Thymus (tissue), 11 donors: ENCODE data around the gene AJAP1. TPM values are rescaled to one million over a fixed set of nuclear protein-coding genes. Genes with fewer than 3 reads are reported as not detected.
"Not testable (repeated sequence)": the region's sequence is repeated elsewhere in the genome, so short reads cannot be mapped to it uniquely, and the experiment has no call there.

Experiments
- DNase-seq, 9 donors: peaks; one replicate each; pipeline ENCODE4 v3.0.0-alpha.2; 2013; ENCODE audit warnings: low spot score in 9 of 9, low read depth in 6 of 9, missing footprints in 1 of 9
- H3K27ac ChIP-seq, 2 donors: one replicate each; pipeline ENCODE4 v1.5.1; 2013; ENCODE audit warnings: control low read depth in 1 of 2, low read depth in 1 of 2, low read length in 1 of 2, mild to moderate bottlenecking in 1 of 2, moderate library complexity in 1 of 2
- H3K27me3 ChIP-seq, 2 donors: one replicate each; pipeline ENCODE4 v1.5.1; 2013; ENCODE audit warnings: low read length in 1 of 2; ENCODE audit not compliant: control insufficient read depth in 2 of 2, insufficient read depth in 1 of 2
- H3K36me3 ChIP-seq, 2 donors: one replicate each; pipeline ENCODE4 v1.5.1; 2013; ENCODE audit warnings: low read length in 1 of 2, mild to moderate bottlenecking in 1 of 2, moderate library complexity in 1 of 2; ENCODE audit not compliant: control insufficient read depth in 2 of 2, insufficient read depth in 2 of 2
- H3K4me1 ChIP-seq, 2 donors: one replicate each; pipeline ENCODE4 v1.5.1; 2013; ENCODE audit warnings: low read length in 2 of 2; ENCODE audit not compliant: control insufficient read depth in 2 of 2, insufficient read depth in 2 of 2
- H3K4me3 ChIP-seq, 2 donors: one replicate each; pipeline ENCODE4 v1.5.1; 2013; ENCODE audit warnings: low read length in 2 of 2, control low read depth in 1 of 2, mild to moderate bottlenecking in 1 of 2
- H3K9me3 ChIP-seq, 2 donors: one replicate each; pipeline ENCODE4 v1.5.1; 2013; ENCODE audit warnings: low read length in 1 of 2, mild to moderate bottlenecking in 1 of 2; ENCODE audit not compliant: control insufficient read depth in 2 of 2, insufficient read depth in 1 of 2
- WGBS: extraction: QIAGEN DNeasy Blood & Tissue Kit; methylation state at CpG from one replicate; pipeline ENCODE4 v1.1.7; 2013; 5-methylcytosine and 5-hydroxymethylcytosine counted together
- polyA plus RNA-seq: library from polyadenylated mRNA; stranded (reverse); fragments of 200-250 nt; gene quantifications from one replicate; pipeline ENCODE4 v1.2.3, GENCODE V29; 2013
- total RNA-seq: library from RNA; stranded (reverse); fragments of 120-200 nt; gene quantifications from one replicate; pipeline ENCODE4 v1.2.4, GENCODE V29; 2013
- donor health status: healthy.

AJAP1 gene
- total and polyA plus RNA-seq, 2 donors = 0.09 to 0.16 TPM

- H3K27me3 ChIP-seq = peaks cover 24 to 37% of the 10 kb centered on the region in 2 donors
- H3K4me1 ChIP-seq = no peaks in the 10 kb centered on the region
- H3K9me3 ChIP-seq = peaks cover 0 to 4% of the 10 kb centered on the region in 2 donors
- no peaks in the 10 kb centered on the region for H3K36me3 ChIP-seq
- no peak overlapping the region for H3K4me3 ChIP-seq
- WGBS = 78% methylated on average over 4 of the region's 4 CpGs
- no peak for DNase-seq
- H3K27ac ChIP-seq = no peak overlapping the region
Observed at GRCh38 chr1:4660917-4661594, 6.6 kb downstream of the AJAP1 start.

GRCh38 chr1:4661595-4661917 is 7.1 kb downstream of the AJAP1 start:
- H3K27me3 ChIP-seq = peaks cover 19 to 32% of the 10 kb centered on the region in 2 donors
- H3K27ac ChIP-seq = no peak overlapping the region
- no peak overlapping the region for H3K4me3 ChIP-seq
- no peak for DNase-seq
- H3K4me1 ChIP-seq = no peaks in the 10 kb centered on the region
- H3K9me3 ChIP-seq = no peaks in the 10 kb centered on the region
- H3K36me3 ChIP-seq = no peaks in the 10 kb centered on the region
- 87% methylated on average over 2 of the region's 2 CpGs for WGBS

GRCh38 chr1:4662168-4662567 is 7.8 kb downstream of the AJAP1 start:
- Histone ChIP-seq H3K9me3 (no peaks in the 10 kb centered on the region), H3K36me3 (no peaks in the 10 kb centered on the region), H3K4me3 (no peak overlapping the region), H3K27me3 (peaks cover 14 to 26% of the 10 kb centered on the region in 2 donors), H3K27ac (no peak overlapping the region), H3K4me1 (no peaks in the 10 kb centered on the region)
- no peak for DNase-seq
- WGBS = 88% methylated on average over 13 of the region's 13 CpGs

DNA sequence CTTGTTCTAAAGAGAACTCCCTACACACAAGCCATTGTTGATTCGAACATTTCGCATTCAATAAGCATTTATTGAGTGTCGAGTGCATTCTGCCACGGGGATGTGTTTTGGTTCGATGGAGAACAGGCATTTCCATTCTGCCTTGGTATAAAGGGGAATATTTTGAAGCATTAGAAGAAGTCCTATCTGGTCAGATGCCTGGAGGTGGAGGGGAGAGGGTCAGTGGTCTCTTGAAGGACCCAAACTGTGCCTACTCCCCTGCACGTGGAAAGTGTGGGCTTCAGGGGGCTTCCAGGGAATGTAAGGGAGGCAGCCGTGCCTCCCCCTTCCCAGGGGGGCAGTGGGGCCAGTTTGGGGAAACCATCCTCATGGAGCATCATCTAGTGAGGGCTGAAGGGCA is 8.3 kb downstream of the AJAP1 start:
- H3K36me3 ChIP-seq = no peaks in the 10 kb centered on the region
- H3K27ac ChIP-seq = no peak overlapping the region
- DNase-seq = no peak
- H3K4me1 ChIP-seq = no peaks in the 10 kb centered on the region
- H3K4me3 ChIP-seq = no peak overlapping the region
- peaks cover 10 to 21% of the 10 kb centered on the region in 2 donors for H3K27me3 ChIP-seq
- H3K9me3 ChIP-seq = no peaks in the 10 kb centered on the region
- 89% methylated on average over 7 of the region's 7 CpGs for WGBS

- Histone ChIP-seq H3K4me1 (no peaks in the 10 kb centered on the region), H3K9me3 (no peaks in the 10 kb centered on the region), H3K27me3 (peaks cover 4 to 9% of the 10 kb centered on the region in 2 donors), H3K36me3 (no peaks in the 10 kb centered on the region), H3K4me3 (no peak overlapping the region), H3K27ac (no peak overlapping the region)
- DNase-seq = no peak
- WGBS = 81% methylated on average over 5 of the region's 5 CpGs
Observed at GRCh38 chr1:4664095-4664494, 9.7 kb downstream of the AJAP1 start.

DNA sequence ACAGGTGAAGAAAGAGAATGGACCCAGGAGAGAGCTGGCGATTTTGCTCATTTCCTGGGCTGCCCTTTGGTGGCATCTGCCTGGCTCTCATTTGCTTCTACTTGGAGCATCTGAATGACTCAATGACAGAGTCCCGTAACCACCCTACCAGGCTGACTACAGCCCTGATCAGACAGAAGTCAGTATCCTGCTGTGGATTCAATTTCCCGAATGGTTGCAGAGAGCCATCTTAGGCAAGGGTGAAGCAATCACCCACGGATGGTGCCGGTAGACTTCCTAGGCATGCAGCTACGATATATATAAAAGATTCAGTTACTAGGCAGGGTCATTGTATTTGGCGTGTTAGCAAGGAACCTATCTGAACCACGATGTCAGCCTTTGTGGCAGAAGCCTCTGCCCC is 10.2 kb downstream of the AJAP1 start:
- no peak for DNase-seq
- no peak overlapping the region for H3K27ac ChIP-seq
- H3K9me3 ChIP-seq = no peaks in the 10 kb centered on the region
- no peak overlapping the region for H3K4me3 ChIP-seq
- 81% methylated on average over 8 of the region's 8 CpGs for WGBS
- peaks cover 4% of the 10 kb centered on the region in 2 donors for H3K27me3 ChIP-seq
- H3K4me1 ChIP-seq = no peaks in the 10 kb centered on the region
- H3K36me3 ChIP-seq = no peaks in the 10 kb centered on the region

GRCh38 chr1:4665456-4665855 is 11.0 kb downstream of the AJAP1 start:
- no peak overlapping the region for H3K27ac ChIP-seq
- H3K9me3 ChIP-seq = no peaks in the 10 kb centered on the region
- H3K27me3 ChIP-seq = no peaks in the 10 kb centered on the region
- no peak for DNase-seq
- WGBS = 87% methylated on average over 9 of the region's 9 CpGs
- H3K36me3 ChIP-seq = no peaks in the 10 kb centered on the region
- no peaks in the 10 kb centered on the region for H3K4me1 ChIP-seq
- H3K4me3 ChIP-seq = no peak overlapping the region

- H3K4me1 ChIP-seq, DNase-seq, H3K4me3 ChIP-seq, H3K27me3 ChIP-seq, H3K27ac ChIP-seq, H3K36me3 ChIP-seq, H3K9me3 ChIP-seq: not testable (repeated sequence)
- WGBS = 91% methylated on average over 19 of the region's 19 CpGs
Observed at GRCh38 chr1:4666683-4667082, 12.3 kb downstream of the AJAP1 start.

DNA sequence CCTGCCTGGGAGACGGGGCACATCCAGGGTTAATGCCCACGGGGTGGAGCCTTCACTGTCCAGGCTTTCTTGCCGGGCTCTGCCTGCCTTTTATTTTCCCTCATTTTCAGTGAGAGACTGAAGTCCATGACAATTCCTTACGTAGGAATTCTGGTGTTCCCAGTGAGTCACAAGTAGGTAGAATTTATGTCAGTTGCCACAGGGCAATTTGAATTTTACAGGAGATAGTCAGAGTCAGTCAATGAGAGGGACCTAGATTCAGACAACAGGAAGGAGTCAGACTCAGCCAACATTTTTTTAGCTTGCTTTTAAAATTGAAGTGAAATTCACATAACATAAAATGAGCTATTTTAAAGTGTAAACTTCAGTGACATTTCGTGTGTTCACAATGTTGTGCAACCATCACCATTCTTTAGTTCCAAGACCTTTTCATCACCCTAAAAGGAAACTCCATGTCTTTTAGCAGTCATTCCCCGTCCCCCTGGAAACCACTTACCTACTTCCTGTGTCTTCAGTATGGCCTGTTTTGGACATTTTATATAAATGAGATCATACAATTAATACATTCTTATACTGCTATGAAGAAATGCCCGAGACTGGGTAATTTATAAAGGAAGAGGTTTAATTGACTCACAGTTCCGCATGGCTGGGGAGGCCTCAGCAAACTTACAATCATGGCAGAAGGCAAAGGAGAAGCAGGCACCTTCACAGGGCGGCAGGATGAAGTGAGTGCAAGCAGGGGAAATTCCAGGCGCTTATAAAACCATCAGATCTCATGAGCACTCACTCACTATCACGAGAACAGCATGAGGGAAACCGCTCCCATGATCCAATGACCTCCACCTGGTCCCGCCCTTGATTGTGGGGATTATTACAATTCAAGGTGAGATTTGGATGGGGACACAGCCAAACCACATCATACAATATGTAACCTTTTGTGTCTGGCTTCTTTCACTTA is 14.6 kb downstream of the AJAP1 start:
- Histone ChIP-seq H3K27ac (no peak overlapping the region), H3K4me1 (no peaks in the 10 kb centered on the region), H3K27me3 (no peaks in the 10 kb centered on the region), H3K4me3 (no peak overlapping the region), H3K9me3 (no peaks in the 10 kb centered on the region), H3K36me3 (no peaks in the 10 kb centered on the region)
- DNase-seq = no peak
- 71% methylated on average over 13 of the region's 13 CpGs for WGBS
